ENCODE measurements around the gene FNDC7.

The FNDC7 gene

GRCh38 chr1:108742253-108742652 is 29.5 kb downstream of the FNDC7 start:
- no peak for DNase-seq (ENCODE audit: low read depth in 1 of 2, low spot score in 1 of 2)
- H3K27ac ChIP-seq (replicated peaks): no peak overlapping the region
- no peaks in the 10 kb centered on the region for H3K27me3 ChIP-seq (ENCODE audit: insufficient read depth, poor library complexity, severe bottlenecking)
- no peak overlapping the region for H3K4me3 ChIP-seq (replicated peaks; ENCODE audit: insufficient read depth, low read length)
- TF ChIP-seq SPI1 (IDR thresholded peaks at IDR 0.05; ENCODE audit: borderline replicate concordance, low read depth): no peak
- TF ChIP-seq CTCF (IDR thresholded peaks at IDR 0.05; ENCODE audit: insufficient read depth, low read length): no peak
- no peak for TF ChIP-seq GABPA (IDR thresholded peaks at IDR 0.05; ENCODE audit: low read depth)
- TF ChIP-seq REST (IDR thresholded peaks at IDR 0.05; ENCODE audit: insufficient replicate concordance, low read depth): no peak
- no peak for TF ChIP-seq POLR2AphosphoS5 (IDR thresholded peaks at IDR 0.05; ENCODE audit: low read depth)

- Histone ChIP-seq H3K27me3 (ENCODE audit: insufficient read depth, poor library complexity, severe bottlenecking) (no peaks in the 10 kb centered on the region), H3K27ac (replicated peaks) (peak overlapping the region; percentile 96; the same call in 1 of the 2 replicates), H3K4me3 (replicated peaks; ENCODE audit: insufficient read depth, low read length) (no peak overlapping the region)
- no peak for DNase-seq (ENCODE audit: low read depth in 1 of 2, low spot score in 1 of 2)
- no peak for TF ChIP-seq SPI1 (IDR thresholded peaks at IDR 0.05; ENCODE audit: borderline replicate concordance, low read depth)
- no peak for TF ChIP-seq REST (IDR thresholded peaks at IDR 0.05; ENCODE audit: insufficient replicate concordance, low read depth)
- no peak for TF ChIP-seq CTCF (IDR thresholded peaks at IDR 0.05; ENCODE audit: insufficient read depth, low read length)
- no peak for TF ChIP-seq GABPA (IDR thresholded peaks at IDR 0.05; ENCODE audit: low read depth)
- TF ChIP-seq POLR2AphosphoS5 (IDR thresholded peaks at IDR 0.05; ENCODE audit: low read depth): no peak
Measured at GRCh38 chr1:108745980-108746381, 33.3 kb downstream of the FNDC7 start.

- Histone ChIP-seq H3K4me3 (replicated peaks; ENCODE audit: insufficient read depth, low read length) (peak within 1 kb of the TSS; percentile 79), H3K27me3 (ENCODE audit: insufficient read depth, poor library complexity, severe bottlenecking) (no peaks in the 10 kb centered on the region), H3K27ac (replicated peaks) (peak within 1 kb of the TSS; percentile 96)
- TF ChIP-seq POLR2AphosphoS5 (IDR thresholded peaks at IDR 0.05; ENCODE audit: low read depth) (peak; percentile 97), SPI1 (IDR thresholded peaks at IDR 0.05; ENCODE audit: borderline replicate concordance, low read depth) (no peak), CTCF (IDR thresholded peaks at IDR 0.05; ENCODE audit: insufficient read depth, low read length) (peak; percentile 93), GABPA (IDR thresholded peaks at IDR 0.05; ENCODE audit: low read depth) (no peak; the same call in 1 of the 2 replicates), REST (IDR thresholded peaks at IDR 0.05; ENCODE audit: insufficient replicate concordance, low read depth) (peak; percentile 70)
- DNase-seq (ENCODE audit: low read depth in 1 of 2, low spot score in 1 of 2): peak; percentile 97 to 99
Measured at GRCh38 chr1:108746382-108747170, 33.9 kb downstream of the FNDC7 start, which contains the start of gene STXBP3. STXBP3 (plus strand) TSS chr1:108746674; CDS start chr1:108746738, 64 bp downstream.

All from HL-60 (cell line).